Subcutaneous abdominal adipose tissue (tissue), 5 donors: ENCODE measurements around the gene TFPI.

Experiments used
- H3K27ac ChIP-seq: one replicate; pipeline ENCODE4 v1.7.0; 2013; ENCODE audit warnings: low read depth, mild to moderate bottlenecking, inconsistent platforms, low read length, moderate library complexity
- H3K27me3 ChIP-seq, 5 donors: one replicate each; pipeline ENCODE4 v1.7.0; 2013; ENCODE audit warnings: low read length in 5 of 5, inconsistent platforms in 1 of 5; ENCODE audit not compliant: control insufficient read depth in 5 of 5, insufficient read depth in 4 of 5
- H3K36me3 ChIP-seq, 5 donors: one replicate each; pipeline ENCODE4 v1.7.0; 2013; ENCODE audit warnings: low read length in 5 of 5; ENCODE audit not compliant: control insufficient read depth in 5 of 5, insufficient read depth in 5 of 5
- H3K4me1 ChIP-seq, 5 donors: one replicate each; pipeline ENCODE4 v1.7.0; 2013; ENCODE audit warnings: low read length in 5 of 5, mild to moderate bottlenecking in 3 of 5, moderate library complexity in 1 of 5; ENCODE audit not compliant: control insufficient read depth in 5 of 5, insufficient read depth in 5 of 5
- H3K4me3 ChIP-seq, 5 donors: one replicate each; pipeline ENCODE4 v1.7.0; 2013; ENCODE audit warnings: low read length in 5 of 5, low read depth in 1 of 5
- H3K9ac ChIP-seq, 5 donors: one replicate each; pipeline ENCODE4 v1.7.0; 2013; ENCODE audit warnings: low read length in 5 of 5, mild to moderate bottlenecking in 4 of 5, moderate library complexity in 3 of 5
- H3K9me3 ChIP-seq, 5 donors: one replicate each; pipeline ENCODE4 v1.7.0; 2013; ENCODE audit warnings: low read length in 5 of 5; ENCODE audit not compliant: control insufficient read depth in 5 of 5
- donor health status: healthy.
- donor health status: healthy.
- donor health status: healthy.
- donor health status: healthy.
- donor health status: healthy.

TFPI gene

DNA sequence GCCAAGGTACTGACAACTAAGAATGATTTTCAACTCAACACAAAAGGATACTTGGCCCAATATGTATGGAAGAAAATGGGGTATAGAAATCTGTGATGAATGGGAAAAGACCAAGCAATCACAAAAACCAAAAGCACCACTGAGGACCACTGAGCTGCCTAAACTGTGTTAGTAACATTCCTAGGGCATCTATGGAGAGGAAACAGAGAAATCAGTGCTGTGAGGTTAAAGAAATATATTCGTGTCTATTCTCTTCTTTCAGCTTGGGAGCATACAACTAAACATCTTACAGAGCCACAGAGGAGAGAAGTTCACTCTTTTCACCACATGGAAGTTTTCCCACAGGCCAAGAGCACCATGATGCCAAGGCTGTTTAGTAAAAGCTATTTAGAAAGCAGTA is 58.9 kb downstream of the TFPI start:
- Histone ChIP-seq H3K27ac (no peak overlapping the region), H3K27me3 (no peaks in the 10 kb centered on the region), H3K9ac (no peak overlapping the region), H3K36me3 (peaks cover 0 to 4% (median 0%) of the 10 kb centered on the region in 5 donors), H3K9me3 (peaks cover 0 to 2% (median 0%) of the 10 kb centered on the region in 5 donors), H3K4me1 (peaks cover 0 to 3% (median 0%) of the 10 kb centered on the region in 5 donors), H3K4me3 (no peak overlapping the region)

DNA sequence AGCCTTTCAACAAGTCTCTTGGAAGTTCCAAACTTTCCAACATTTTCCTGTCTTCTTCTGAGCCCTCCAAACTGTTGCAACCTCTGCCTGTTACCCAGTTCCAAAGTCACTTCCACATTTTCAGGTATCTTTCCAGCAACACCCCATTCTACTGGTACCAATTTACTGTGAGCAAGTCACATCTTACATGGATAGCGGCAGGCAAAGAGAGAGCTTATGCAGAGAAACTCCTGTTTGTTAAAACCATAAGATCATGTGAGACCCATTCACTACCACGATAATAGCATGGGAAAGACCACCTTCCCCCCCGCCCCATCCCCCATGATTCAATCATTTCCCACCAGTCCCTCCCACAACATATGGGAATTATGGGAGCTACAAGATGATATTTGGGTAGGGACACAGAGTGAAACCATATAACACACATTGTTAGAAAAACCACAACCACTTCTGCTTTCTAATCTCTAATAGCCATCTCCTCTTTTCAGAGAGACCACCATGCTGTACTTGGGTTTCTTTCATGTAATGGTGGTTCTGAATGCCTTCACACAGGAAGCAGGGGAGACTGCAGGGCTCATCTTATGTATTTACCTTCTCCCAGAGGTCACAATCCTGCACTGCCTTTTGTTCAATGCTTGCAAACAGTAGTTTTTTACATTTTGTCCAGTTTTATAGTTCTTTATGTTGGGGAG is 60.2 kb downstream of the TFPI start:
- H3K4me1 ChIP-seq: peaks cover 0 to 3% (median 0%) of the 10 kb centered on the region in 5 donors
- no peak overlapping the region for H3K9ac ChIP-seq
- H3K27ac ChIP-seq: no peak overlapping the region
- no peaks in the 10 kb centered on the region for H3K27me3 ChIP-seq
- peaks cover 0 to 2% (median 0%) of the 10 kb centered on the region in 5 donors for H3K9me3 ChIP-seq
- peaks cover 0 to 4% (median 0%) of the 10 kb centered on the region in 5 donors for H3K36me3 ChIP-seq
- H3K4me3 ChIP-seq: no peak overlapping the region

DNA sequence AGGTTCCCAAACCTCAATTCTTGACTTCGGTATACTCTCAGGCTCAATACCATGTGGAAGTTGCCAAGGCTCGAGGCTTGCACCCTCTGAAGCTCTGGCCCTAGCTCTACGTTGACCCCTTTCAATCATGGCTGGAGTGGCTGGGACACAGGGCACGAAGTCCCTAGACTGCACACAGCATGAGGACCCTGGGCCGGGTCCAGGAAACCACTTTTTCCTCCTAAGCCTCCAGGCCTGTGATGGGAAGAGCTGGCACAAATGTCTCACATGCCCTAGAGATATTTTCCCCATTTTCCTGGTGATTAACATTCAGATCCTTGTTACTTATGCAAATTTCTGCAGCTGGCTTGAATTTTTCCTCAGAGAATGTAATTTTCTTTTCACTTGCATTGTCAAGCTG is 61.1 kb downstream of the TFPI start:
- Histone ChIP-seq H3K4me3 (no peak overlapping the region), H3K9me3 (peaks cover 0 to 2% (median 0%) of the 10 kb centered on the region in 5 donors), H3K4me1 (peaks cover 0 to 3% (median 0%) of the 10 kb centered on the region in 5 donors), H3K36me3 (peaks cover 0 to 4% (median 0%) of the 10 kb centered on the region in 5 donors), H3K9ac (no peak overlapping the region), H3K27ac (no peak overlapping the region), H3K27me3 (no peaks in the 10 kb centered on the region)

DNA sequence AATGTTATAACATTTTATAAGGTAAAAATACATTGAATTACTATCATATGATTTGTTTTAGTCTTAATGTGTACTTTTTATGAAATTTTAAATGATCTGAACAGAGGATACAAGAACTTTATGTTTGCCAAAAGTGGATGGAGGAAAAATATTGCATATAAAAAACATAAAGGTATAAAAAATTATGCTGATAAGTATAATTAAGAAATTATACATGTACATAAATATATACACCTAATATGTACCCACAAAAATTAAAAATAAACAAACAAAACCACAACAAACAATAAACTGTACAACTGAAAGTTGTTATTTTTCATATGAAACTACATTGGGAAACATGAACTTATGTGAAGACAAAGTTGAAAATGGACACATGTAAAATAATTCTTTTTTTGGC is 68.0 kb downstream of the TFPI start:
- Histone ChIP-seq H3K4me1 (no peaks in the 10 kb centered on the region), H3K36me3 (no peaks in the 10 kb centered on the region), H3K27me3 (no peaks in the 10 kb centered on the region), H3K9me3 (no peaks in the 10 kb centered on the region), H3K27ac (no peak overlapping the region), H3K9ac (no peak overlapping the region), H3K4me3 (no peak overlapping the region)

DNA sequence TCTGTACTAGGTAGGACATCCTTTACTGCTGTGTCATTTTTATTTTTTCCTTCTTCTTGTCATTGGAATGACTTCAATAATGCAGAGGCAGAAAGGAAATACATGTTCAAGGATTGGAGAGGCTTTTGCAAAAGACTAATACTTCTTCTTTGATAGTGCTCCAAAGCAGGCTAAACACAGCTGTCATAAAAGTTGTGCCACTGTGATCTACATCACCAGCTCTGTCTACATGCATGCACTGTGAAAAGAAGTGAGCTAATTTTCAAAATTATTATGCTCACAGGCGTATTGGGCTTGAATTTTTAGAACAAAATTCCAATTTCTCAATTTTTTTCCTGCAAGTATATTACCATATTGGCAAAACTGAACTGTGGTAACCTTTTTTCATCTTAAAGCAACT is 68.7 kb downstream of the TFPI start:
- Histone ChIP-seq H3K9me3 (no peaks in the 10 kb centered on the region), H3K4me3 (no peak overlapping the region), H3K4me1 (no peaks in the 10 kb centered on the region), H3K9ac (no peak overlapping the region), H3K27me3 (no peaks in the 10 kb centered on the region), H3K36me3 (no peaks in the 10 kb centered on the region), H3K27ac (no peak overlapping the region)

DNA sequence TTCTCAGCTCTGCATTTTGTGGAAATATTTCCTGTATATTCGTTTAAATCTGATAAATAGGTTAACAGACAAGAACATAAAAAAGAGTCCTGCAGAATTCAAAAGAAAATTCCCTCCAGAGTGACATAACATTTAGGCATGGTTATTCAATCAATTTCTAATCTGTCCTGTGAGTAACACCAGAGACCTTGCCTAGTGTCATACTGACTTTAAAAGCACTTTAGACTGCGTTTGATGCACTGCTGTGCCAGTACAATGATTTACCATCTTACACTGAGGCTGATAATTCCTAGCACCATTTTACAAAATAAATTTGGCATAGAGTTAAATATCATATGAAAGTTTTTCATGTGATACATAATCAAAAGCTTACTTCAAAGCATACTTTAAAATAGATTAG is 70.7 kb downstream of the TFPI start:
- Histone ChIP-seq H3K4me3 (no peak overlapping the region), H3K27ac (no peak overlapping the region), H3K9me3 (no peaks in the 10 kb centered on the region), H3K4me1 (no peaks in the 10 kb centered on the region), H3K9ac (no peak overlapping the region), H3K36me3 (no peaks in the 10 kb centered on the region), H3K27me3 (no peaks in the 10 kb centered on the region)

DNA sequence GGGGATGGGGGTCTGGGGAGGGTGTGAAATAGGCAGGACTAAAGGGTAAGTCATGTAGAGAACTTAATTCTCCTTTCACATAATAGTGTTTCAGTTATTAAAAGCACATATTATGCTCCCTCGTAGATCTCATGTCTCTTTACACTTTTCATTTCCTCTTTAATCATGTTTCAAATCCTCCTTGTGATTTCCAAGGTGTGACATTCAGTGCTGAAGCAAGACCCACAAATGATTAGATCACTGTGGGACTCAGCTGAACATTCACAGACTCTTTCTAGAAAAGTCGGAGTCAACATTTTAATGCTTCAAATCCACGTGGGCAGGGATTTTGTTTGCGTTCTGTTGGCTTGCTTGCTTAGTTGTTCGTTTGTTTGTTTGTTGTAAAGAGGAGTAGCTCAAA is 71.4 kb downstream of the TFPI start:
- Histone ChIP-seq H3K4me1 (peaks cover 0 to under 1% (median 0%) of the 10 kb centered on the region in 5 donors), H3K4me3 (no peak overlapping the region), H3K27me3 (no peaks in the 10 kb centered on the region), H3K27ac (no peak overlapping the region), H3K9ac (no peak overlapping the region), H3K36me3 (no peaks in the 10 kb centered on the region), H3K9me3 (no peaks in the 10 kb centered on the region)

DNA sequence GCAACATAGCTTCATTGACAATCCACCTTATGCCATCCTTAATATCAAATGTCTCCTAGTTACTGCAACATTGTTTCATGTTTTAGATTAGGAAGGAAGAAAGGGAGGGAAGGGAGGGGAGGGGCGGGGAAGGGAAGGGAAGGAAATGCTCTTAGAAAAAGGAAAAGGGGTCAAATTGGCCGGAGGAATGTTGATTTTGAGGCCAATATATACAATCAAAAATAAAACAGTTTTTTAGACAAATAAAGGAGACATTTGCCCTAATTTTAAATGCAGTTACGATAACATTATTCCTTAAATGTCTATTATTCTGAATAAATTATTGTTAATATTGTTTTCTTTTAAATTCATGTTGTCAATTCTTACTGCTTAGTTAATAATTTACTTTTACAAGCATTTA is 72.7 kb downstream of the TFPI start:
- no peak overlapping the region for H3K27ac ChIP-seq
- H3K9ac ChIP-seq: no peak overlapping the region
- H3K4me3 ChIP-seq: no peak overlapping the region
- no peaks in the 10 kb centered on the region for H3K9me3 ChIP-seq
- H3K36me3 ChIP-seq: no peaks in the 10 kb centered on the region
- no peaks in the 10 kb centered on the region for H3K27me3 ChIP-seq
- peaks cover 0 to 11% (median 0%) of the 10 kb centered on the region in 5 donors for H3K4me1 ChIP-seq

DNA sequence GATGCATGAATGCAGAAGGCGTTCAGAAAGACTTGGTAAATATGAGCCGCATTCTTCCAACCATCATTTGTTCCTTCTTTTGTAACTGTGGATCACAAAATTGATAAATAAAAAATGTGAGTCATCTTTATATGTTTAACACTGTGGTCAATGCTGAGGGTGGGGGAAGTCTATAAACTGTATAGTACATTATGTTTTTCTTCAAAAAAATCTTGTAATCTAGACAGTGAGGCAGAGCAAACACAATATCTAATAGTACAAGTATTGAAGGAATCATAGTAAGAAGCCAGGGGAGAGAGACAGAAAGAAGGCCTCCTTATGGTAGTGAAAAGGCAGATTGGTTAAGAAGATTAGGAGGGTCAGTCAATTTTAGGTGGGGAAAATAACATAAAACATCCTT is 75.5 kb downstream of the TFPI start:
- H3K27me3 ChIP-seq: no peaks in the 10 kb centered on the region
- H3K4me1 ChIP-seq: peaks cover 0 to 11% (median 3%) of the 10 kb centered on the region in 5 donors
- H3K4me3 ChIP-seq: no peak overlapping the region
- H3K9ac ChIP-seq: no peak overlapping the region
- no peaks in the 10 kb centered on the region for H3K9me3 ChIP-seq
- H3K36me3 ChIP-seq: no peaks in the 10 kb centered on the region
- H3K27ac ChIP-seq: no peak overlapping the region

DNA sequence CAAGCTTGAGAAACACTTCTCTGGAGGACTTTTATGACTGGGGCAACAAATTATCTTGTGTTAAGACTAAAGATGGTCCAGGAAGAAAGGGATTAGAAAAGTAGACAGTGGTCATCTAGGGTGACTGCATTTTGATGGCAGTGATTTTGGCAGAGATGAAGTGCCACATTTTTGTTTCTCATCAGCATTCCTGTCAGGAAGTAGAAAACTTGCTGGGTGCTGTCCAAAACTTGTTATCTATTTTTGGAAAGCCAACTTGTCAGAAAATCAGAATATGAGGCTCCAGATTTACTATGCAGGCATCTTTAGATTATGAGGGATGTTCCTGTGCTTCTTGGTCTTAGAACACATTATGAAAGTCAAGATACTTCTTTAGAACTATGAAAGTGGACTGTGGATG is 77.2 kb downstream of the TFPI start:
- no peak overlapping the region for H3K4me3 ChIP-seq
- peaks cover 0 to 11% (median 3%) of the 10 kb centered on the region in 5 donors for H3K4me1 ChIP-seq
- H3K27ac ChIP-seq: no peak overlapping the region
- no peaks in the 10 kb centered on the region for H3K36me3 ChIP-seq
- H3K9me3 ChIP-seq: no peaks in the 10 kb centered on the region
- no peak overlapping the region for H3K9ac ChIP-seq
- H3K27me3 ChIP-seq: no peaks in the 10 kb centered on the region
